GM12878 (cell line): ENCODE measurements around the gene OR6X1.

ENCODE experiments used
- SREBF2 ChIP-seq: IDR thresholded peaks from 2 replicates; pipeline ENCODE4 v1.6.1; 2012; ENCODE audit warnings: mild to moderate bottlenecking, low read length
- ZNF24 ChIP-seq: fragments of 450-650 bp; IDR thresholded peaks from 2 replicates; pipeline ENCODE4 v1.6.1; 2017; ENCODE audit warnings: antibody characterized with exemption, mild to moderate bottlenecking
- TF ChIP-seq, protein P1 (sequence below), 3 experiments: IDR thresholded peaks in 2 of 3; conservative IDR thresholded peaks in 1 of 3; 2 replicates each; pipeline ENCODE4 v1.5.1; 2011; ENCODE audit warnings: low read depth in 3 of 3, low read length in 3 of 3, mild to moderate bottlenecking in 3 of 3, control low read depth in 2 of 3, moderate library complexity in 2 of 3, inconsistent platforms in 1 of 3, mixed read lengths in 1 of 3; ENCODE audit not compliant: control insufficient read depth in 2 of 3, insufficient read depth in 1 of 3; ENCODE audit errors: extremely low read depth in 1 of 3
- TF ChIP-seq, protein P2 (sequence below): fragments of 450-650 bp; IDR thresholded peaks from 2 replicates; pipeline ENCODE4 v1.6.1; 2014; ENCODE audit warnings: mild to moderate bottlenecking
- TF ChIP-seq, protein P3 (sequence below): IDR thresholded peaks from 2 replicates; pipeline ENCODE4 v1.6.1; 2011; ENCODE audit warnings: low read depth, low read length, improper control_type of control experiment, borderline replicate concordance

DNA sequence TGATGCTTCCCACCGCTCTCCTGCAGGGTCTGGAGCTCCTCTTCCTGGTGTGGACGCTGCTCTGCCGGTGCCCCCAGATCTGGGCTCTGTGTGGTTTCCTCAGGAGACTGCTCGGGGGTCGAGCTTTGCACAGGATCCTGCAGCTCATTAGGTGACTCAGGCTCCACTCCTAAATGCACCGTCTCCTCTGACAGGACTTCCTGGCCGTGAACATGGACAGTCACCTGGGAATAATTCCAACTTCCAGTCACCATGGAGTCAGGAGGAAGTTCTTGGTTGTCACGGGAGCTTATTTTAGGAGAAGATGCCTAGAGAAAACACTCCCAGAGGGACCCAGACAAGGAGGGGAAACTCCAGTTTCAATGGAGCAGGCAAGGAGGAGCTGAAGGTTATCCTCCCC lies 24.7 kb downstream of the OR6X1 start:
- TF ChIP-seq ZNF24 (no peak), SREBF2 (no peak)
- TF ChIP-seq, protein P1, sequence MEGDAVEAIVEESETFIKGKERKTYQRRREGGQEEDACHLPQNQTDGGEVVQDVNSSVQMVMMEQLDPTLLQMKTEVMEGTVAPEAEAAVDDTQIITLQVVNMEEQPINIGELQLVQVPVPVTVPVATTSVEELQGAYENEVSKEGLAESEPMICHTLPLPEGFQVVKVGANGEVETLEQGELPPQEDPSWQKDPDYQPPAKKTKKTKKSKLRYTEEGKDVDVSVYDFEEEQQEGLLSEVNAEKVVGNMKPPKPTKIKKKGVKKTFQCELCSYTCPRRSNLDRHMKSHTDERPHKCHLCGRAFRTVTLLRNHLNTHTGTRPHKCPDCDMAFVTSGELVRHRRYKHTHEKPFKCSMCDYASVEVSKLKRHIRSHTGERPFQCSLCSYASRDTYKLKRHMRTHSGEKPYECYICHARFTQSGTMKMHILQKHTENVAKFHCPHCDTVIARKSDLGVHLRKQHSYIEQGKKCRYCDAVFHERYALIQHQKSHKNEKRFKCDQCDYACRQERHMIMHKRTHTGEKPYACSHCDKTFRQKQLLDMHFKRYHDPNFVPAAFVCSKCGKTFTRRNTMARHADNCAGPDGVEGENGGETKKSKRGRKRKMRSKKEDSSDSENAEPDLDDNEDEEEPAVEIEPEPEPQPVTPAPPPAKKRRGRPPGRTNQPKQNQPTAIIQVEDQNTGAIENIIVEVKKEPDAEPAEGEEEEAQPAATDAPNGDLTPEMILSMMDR (IDR thresholded peaks at IDR 0.05 in 2 of 3, conservative IDR thresholded peaks at IDR 0.05 in 1 of 3; ENCODE audit: control insufficient read depth in 2 of 3, extremely low read depth in 1 of 3, insufficient read depth in 1 of 3, low read depth in 3 of 3, low read length in 3 of 3) = no peak
- TF ChIP-seq, protein P2, sequence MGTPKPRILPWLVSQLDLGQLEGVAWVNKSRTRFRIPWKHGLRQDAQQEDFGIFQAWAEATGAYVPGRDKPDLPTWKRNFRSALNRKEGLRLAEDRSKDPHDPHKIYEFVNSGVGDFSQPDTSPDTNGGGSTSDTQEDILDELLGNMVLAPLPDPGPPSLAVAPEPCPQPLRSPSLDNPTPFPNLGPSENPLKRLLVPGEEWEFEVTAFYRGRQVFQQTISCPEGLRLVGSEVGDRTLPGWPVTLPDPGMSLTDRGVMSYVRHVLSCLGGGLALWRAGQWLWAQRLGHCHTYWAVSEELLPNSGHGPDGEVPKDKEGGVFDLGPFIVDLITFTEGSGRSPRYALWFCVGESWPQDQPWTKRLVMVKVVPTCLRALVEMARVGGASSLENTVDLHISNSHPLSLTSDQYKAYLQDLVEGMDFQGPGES = no peak
- TF ChIP-seq, protein P3, sequence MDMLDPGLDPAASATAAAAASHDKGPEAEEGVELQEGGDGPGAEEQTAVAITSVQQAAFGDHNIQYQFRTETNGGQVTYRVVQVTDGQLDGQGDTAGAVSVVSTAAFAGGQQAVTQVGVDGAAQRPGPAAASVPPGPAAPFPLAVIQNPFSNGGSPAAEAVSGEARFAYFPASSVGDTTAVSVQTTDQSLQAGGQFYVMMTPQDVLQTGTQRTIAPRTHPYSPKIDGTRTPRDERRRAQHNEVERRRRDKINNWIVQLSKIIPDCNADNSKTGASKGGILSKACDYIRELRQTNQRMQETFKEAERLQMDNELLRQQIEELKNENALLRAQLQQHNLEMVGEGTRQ = no peak
